CD4-positive, alpha-beta T cell treated with Interleukin-10 for 1 hour (primary cell): ENCODE results near the gene COPS4.
"Not testable (repeated sequence)": the region's sequence is repeated elsewhere in the genome, so short reads cannot be mapped to it uniquely, and the experiment has no call there.

Source experiments
- DNase-seq: peaks from one replicate; pipeline ENCODE4 v3.0.0-alpha.2; 2020

Gene COPS4

DNA sequence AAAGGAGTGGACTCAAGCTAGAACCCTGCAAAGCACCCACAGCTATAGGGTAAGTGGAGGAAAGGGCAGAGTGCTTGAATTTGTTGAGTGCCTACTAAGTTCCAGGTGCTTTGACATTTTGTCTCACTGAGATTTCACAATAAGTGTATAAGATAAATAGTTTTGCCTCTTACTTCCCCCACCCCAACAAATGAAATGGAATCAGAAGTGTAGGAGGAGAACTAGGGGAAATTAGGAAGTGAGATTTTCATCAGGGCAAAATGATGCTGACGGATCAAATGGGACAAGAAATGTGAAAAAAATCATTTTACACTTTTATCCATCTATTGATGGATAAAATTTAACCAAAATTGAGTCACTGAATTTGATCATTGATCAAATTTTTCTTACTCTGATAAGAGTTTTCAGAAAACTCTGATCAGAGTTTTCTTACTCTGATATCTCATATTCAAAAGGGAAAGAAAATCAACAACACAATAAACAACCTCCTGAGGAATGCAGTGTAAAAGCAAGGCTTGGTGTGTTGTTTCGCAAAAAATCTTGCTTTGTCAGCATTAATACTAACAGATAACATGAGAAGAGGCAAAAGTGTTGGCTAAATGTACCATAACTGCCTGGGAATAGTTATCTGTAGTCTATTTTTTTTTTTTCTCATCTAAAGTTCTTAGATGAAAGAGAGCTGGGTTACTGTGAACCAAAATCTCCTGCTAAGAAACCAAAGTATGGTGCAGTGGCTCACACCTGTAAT, 54.6 kb downstream of the COPS4 start:
- no peak for DNase-seq

DNA sequence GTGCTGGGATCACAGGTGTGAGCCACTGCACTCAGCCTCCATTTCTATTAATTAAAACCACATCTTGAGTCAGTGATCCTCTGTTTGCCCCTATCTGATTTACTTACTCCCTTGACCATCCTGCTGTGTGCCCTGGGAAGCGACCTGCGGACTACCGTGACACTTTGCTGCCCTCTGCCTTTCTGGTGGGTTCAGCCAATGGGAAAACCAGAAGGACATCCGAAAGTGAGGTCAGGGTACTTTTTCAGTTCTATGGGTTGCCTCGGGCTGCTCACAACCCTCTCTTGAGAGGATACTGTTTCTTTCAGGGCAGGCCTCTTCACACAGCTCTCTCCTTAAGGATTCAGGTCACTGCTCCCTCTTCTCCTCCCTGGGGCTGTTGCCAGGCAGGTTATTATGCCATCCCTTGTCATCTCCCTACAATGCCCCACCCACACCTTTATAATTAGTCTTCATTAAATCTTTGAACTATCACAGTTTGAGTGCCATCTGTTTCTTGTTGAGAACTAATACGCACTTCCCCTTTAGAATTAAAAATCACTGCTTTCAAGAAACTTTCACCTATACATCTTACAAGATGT, 58.2 kb downstream of the COPS4 start:
- no peak for DNase-seq

DNA sequence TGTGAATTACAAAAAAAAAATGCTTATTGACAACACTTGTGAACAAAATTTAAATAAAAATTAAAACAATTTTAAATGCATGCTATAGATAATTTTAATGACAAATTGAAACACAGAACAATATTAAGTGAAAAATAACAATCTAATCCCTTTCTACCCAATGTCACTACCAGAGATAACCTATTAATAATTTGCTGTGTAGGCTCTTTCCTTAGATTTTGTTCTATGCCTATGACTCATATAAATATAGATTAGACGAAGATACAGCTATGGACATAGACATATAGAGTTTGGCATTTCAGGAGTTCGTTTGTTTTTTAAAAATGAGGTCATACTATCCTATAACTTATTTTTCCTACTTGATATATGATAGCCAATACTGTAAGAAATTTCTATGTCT, 61.4 kb downstream of the COPS4 start:
- no peak for DNase-seq

DNA sequence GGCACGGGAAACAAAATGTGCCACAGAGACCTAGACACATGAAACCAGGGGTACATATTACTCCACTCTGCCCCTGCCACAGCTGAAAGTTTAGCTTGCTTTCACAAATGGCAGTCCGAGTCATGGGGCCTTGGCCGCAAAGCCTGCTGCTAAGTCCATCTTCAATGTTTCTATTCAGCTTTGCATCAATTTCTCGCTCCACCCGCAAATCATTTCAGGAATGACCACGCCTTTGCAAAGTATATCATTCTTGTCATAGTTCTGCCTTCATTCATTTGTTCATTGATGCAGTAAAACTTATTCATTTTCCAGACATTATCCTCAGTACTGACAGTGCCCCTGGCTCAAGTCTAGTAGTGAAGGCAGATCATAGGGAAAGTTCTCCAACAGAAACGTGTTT, 70.0 kb downstream of the COPS4 start:
- DNase-seq = no peak

DNA sequence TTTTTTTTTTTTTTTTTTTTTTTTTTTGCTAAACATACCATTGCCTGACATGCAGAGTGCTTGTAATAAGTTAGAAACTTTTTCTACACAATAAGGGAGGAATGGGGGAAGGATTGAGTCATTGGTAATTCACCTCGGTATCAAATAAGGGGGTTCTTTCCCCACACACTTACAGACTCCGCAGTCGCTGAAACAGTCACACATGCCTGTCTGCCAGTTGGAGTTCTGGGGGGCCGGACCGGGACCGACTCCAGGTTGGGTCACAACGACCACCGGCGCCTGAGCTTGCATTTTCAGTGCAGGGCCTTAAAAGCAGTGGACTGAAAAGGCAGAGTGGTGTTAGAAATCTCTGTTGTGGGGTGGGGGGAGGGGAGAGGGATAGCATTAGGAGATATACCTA, 72.6 kb downstream of the COPS4 start:
- no peak for DNase-seq

DNA sequence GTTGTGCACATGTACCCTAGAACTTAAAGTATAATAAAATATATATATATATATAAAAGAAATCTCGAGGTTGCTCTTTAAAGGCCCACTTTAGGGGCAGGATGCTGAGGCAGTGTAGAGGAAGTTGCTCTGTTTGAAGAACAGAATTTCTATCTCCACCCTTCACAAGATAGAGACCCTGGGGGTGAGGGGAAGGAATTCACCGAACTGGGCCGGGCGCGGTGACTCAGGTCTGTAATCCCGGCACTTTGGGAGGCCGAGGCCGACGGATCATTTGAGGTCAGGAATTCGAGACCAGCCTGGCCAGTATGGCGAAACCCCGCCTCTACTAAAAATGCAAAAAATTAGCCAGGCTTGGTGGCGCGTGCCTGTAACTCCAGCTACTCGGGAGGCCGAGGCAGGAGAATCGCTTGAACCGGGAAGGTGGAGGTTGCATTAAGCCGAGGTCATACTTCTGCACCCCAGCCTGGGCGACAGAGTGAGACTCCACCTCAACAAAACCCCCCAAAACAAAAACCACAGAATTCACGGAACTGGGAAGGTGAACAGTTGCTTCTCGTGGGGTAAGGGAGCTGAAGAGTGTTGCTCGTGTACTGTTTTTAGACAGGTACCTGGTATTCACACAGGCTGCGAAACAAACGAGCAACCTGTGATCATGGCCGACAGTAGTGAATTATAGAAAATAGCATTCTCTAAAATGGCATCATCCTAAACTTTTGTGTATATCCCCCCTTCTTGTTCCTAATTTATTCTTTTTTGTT, 73.3 kb downstream of the COPS4 start:
- peak; percentile 40 for DNase-seq

DNA sequence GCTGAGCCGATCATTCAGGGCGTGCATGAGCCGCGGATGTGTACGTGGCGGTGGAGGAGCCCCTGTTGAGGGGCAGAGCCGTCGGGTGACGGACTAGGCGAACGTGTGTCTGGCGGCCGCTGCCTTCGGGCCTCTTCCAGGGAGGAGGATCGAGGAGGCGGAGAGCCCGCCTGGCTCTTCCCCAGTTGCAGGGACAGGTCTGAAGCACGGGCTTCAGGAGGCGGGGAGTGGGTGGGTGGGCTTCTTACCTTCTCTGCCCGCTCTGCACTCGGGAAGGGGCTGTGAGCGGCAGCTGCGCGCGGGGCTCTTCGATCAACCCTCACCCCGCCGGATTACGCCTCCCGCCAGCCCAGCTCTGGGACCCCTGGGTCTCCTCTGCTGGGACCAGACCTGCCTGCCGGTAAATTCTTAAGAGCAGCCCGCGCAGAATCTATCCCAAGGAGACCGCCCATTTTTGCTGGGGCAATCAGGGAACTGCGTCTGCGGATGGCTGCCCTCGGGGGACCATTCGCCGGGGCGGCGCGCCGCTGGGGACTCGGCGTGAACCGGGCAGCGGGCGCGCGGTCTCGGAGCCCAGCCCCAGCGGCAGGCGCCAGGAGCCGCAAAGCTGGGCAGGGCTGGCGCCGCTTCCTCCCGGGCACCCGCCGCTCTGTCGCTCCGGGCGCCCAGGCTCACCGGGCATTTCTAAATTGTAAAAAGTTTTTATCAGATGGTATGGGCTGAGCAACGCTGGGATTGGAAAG, 74.7 kb downstream of the COPS4 start:
- peak; percentile 34 for DNase-seq

DNA sequence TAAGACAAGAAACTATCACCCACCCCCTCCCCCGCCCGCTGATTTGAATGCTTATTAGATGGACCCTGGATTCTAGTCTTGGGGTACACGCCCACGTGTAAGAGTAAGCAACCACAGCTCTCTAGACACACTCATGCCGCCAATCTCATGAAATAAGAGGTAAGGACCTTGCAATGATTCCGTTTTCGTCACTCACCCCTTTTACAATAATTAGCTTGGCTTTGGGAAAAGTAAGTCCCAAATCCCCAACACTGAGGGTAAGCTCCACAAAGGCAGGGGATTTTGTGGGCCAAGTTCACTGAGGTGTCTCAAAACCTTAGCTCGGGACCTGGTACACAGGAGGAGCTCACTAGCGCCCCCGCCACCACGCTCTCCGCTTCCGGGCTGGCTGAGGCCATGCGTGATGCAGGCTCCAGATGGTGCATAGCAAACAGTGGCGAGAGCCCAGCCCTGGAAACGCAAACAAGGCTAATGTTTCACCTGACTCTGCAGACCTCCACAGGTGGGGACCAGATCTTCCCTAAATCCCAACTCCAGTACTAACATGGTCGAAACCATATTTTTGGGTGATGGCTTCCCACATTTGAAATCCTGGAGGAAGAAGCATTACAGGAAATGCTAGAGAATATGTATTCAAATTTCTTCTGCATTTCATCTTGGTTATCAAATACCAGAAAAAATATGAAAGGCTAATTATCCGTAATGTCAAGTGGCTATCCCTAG, 75.4 kb downstream of the COPS4 start:
- peak; percentile 88 for DNase-seq

DNA sequence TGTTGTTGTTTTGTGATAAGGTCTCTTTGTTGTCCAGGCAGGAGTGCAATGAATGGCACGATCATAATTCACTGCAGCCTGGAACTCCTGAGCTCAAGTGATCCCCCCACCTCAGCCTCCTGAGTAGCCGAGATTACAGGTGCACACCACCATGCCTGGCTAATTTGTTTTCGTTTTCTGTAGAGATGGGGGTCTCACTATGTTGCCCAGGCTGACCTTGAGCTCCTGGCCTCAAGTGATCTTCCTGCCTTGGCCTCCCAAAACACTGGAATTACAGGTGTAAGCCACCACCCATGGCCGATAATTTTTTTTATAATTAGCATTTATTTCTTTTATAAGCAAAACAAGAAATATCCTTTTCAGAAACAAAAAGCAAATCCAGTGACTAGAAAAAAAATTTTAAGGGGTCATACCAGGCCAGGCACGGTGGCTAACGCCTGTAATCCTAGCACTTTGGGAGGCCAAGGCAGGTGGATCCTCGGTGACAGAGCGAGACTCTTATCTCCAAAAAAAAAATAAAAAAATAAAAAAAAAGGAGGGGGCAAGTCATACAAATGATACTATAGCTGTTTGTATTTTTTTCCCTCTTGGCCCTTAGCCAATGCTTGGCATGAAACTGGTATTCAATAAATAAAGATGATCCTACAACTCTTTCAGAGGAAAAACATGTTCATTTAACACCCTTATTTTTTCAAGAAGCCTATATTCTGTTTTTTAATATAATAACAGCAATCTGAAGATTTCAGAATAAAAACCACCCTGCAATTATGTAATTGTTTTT, 76.2 kb downstream of the COPS4 start:
- no peak for DNase-seq

DNA sequence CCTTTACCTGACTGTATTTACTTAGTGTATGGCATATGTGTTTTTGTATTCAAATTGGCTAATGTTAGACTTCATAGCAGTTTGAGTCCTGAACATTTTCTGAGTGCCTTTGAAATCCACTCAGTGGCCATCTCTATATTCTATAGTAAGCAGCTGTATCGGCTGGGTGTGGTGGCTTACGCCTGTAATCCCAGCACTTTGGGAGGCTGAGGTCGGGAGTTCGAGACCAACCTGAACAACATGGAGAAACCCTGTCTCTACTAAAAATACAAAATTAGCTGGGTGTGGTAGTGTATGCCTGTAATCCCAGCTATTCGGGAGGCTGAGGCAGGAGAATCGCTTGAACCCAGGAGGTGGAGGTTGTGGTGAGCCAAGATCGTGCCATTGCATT, 76.8 kb downstream of the COPS4 start:
- DNase-seq = not testable (repeated sequence)

DNA sequence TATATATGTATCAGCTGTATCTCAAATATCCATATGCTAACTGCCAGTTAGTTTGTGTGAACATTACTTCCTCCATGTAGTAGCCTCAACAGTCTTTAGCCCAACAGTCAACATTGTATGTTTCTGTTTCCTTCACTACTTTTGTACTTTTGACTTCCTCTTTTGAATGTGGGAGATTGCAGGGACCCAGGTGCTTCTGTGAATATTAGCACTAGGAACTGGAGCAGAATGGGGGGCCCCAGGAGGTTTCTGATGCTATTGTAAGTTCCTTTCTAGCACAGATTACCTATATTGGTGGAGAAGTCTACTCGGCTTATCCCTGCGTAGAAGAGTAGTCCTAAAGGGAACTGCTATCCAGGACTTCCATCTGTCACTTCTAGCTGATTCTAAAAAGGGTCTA, 77.2 kb downstream of the COPS4 start:
- no peak for DNase-seq

DNA sequence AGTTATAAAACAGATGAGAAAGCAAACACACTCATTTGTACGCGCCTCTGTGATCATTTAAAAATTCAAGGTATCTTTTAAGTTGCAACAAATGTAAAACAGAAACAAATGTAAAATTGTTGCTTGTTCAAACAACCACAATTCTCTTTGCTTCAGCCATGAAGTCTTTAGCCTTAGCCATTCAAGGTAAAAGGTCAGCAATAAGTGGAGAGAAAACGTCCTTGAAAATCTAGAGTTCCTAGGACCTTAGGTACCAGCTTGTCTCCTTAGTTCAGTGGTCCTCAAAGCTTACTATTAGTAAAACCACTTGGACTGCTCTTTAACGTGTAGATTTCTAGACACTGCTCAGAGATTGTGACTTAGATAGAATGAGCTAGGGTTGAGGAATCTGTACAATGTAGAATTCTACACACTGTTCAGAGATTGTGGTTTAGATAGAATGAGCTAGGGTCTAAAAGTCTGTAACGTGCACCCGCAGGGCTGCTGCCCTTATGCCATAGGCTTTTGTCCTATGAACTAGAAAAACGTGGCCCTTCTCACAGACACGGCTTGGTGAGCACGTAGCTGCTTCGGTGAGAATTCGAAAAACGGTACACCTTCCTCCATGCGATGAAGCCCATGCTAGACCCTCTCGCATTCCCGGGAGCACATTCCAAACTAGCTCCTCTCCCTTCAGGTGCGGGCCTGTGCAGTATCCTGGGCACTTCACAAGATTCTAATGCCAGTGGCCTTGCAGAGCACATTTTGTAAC, 77.9 kb downstream of the COPS4 start:
- DNase-seq = peak; percentile 36

DNA sequence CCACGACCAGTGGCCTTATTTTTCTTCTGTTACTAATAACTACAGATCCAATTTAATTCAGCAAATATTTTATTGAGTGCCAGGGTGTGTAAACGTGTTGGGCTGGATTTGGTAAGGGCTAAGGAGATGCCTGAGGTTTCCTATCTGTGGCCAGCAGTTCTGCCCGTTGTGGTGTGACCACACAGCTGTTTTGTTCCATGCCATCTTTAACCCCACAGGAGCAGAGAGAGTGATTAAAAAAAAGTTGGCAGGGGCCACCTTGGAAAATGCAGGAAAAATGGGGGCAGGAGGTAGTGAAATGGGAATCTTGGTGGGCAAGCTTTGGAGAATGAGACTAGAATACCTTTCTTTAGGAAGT, 78.4 kb downstream of the COPS4 start:
- DNase-seq = no peak

DNA sequence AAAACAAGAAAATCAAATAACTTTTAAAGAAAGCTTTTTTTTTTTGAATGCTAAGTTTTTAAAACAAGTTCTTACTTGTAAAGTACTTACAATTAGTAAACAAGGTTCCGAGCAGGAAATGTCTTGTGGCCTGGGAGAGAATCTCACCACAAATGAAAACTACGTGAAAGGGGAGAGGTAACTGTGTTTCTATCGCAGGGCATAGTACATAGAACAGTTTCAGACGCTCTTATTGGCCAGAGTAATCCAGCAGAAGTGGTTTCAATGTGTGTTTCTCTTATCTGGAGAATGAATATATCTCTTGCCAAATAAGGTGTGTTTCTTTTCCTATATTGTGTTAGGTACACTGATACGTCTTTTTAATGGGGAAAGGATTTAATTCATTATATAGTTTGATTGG, 79.6 kb downstream of the COPS4 start, which contains the start of gene PLAC8:
Gene PLAC8 (minus strand): TSS at position 154 of the 400 bp plus-strand sequence. CDS start 6,808 bp downstream, outside the sequence.
- peak; percentile 80 for DNase-seq

DNA sequence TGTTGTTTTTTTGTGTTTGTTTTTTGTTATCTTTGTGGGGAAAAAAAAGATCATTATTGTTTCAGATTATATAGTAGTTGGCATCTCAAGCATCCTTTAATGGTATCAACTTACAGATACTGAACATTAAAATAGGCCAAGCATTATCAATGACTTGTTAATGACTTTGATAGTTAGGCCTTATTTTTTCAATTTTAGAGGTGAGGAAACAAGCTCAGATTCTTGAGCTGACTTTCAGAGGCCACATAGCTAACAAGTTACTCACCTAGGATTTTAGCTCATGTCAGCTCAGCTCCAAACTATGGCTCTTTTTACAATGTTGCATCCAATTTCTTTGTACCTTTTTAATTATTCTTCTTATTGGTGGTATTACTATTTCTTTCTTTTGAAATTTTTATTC, 80.0 kb downstream of the COPS4 start:
- no peak for DNase-seq

DNA sequence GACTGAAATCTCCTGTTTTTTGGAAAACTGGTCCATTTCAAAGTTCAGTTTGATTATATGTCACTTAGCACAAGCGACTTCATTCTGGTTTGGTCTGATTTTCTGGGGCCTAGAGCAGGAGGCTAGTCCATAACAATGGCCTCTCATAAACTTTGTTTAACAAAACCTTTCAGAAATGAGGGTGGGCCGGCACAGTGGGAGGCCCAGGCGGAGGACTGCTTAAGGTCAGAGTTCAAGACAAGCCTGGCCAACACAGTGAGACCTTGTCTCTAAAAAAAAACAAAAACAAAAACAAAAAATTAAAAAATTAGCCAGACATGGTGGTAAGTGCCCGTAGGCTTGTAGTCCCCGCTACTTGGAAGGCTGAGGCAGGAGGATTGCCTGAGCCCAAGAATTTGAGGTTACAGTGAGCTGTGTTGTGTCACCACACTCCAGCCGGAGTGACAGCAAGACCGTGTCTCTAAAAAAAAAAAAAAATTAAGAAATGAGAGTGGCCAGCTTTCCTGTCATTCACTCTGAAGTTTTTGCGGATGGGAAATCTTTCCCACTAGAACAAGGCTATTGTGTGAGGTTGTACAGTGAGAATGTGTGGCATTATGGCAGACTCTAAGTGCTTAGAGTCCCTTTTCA, 80.8 kb downstream of the COPS4 start:
- DNase-seq = no peak

DNA sequence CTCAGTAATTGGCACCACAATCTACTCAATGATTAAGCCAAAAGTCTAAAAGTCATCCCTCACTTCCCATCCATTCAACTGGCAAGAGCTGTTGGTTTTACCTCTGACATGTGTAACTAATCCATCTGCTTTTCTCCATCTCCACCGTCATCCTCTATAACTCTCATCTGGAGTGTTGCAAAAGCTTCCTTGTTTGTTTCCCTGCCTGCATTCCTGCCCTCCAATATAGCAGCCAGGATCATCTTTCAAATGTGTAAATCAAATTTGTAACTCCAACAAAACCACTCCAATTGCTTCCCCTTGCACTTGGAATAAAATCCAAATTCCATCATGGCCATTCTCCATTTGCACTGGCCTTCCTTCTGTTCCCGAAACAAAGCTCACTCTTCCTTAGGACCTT, 83.9 kb downstream of the COPS4 start:
- no peak for DNase-seq

DNA sequence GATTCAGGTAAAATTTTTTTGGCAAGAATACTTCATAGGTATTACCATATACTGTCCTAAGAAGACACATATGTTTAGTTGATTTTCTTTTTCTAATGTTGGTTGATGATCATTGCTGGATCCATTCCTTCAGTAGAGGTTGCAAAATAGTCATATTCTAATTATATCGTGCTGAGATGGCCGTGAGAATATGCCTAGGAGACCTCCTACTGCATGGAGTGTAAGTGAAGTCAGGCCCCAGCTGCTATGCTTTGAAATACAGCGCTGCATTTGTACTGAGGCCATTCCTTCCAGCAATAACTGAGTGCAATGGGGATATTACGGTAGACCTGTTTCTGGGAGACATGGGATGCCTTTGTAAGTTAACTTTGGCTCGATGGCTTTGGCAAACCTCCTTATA, 86.3 kb downstream of the COPS4 start:
- no peak for DNase-seq

DNA sequence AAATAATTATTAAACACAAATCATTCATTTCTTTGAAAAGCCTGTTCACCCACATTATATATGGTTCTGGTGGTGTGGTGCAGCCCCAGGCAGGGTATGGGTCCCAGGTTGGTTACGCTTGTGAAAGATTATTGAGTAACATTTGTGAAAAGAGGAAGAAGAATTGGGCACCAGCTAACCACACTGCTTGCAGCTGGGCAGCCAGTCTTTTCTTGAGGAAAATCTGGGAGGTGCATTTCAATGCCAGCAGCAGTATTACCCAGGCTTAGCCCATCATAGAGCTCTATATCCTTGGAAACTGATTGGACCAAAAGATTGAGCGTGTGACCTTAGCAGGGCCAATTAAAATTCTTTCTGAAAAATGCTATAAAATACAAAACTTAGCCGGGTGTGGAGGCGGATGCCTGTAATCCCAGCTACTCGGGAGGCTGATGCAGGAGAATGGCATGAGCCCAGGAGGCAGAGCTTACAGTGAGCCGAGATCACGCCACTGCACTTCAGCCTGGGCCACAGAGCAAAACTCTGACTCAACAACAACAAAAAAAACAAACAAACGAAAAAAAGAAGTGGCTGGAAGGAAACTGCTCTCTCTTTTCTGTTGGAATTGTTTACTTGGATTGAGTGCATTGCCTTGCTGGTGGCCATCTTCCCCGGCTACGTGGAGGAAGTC, 89.3 kb downstream of the COPS4 start:
- DNase-seq = no peak
